ENCODE data around the gene SMARCC2. TPM values are rescaled to one million over a fixed set of nuclear protein-coding genes. Genes with fewer than 3 reads are reported as not detected.

Gene SMARCC2
- total and polyA plus RNA-seq, 2 of the 13 experiments (the other 11 are each of a cell fraction or from before 2014, with no cell fraction given), result 21.3 to 24.1 TPM

DNA sequence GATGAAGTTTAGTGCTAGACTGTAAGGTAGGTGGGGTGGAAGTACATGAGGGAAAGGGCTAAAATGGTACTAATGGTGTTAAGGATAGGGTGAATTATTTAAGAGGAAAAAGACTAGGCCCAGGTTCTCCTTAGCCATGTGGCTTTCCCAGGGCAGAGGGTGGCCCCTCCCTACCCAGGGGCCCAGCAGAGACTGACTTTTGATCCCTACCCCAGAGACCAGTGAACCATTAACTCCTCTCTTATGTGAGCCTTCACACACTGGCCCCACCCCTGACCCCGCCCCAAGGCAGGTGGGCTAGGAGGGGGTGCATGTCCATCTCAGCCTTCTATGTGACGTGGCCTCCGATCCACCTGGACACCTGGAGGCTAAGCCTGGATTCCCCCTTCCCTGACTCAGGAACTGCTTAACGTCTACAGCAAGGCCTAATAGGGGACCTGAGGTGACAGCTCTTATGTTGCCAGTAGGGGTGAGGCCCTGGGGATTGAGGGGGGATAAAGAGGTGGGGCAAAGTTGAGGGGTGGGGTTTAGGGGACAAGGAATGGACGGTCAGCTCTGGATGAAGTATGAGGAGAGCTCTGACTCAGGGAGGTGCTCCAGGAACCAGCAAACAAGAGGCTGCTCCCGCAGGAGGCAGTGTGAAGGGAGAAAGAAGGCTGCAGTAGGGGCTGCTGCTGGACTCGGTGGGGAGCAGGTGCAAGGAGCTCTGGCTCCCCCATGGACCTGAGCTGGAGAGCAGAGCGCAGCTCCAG, 41.3 kb upstream of the SMARCC2 start:
- no peaks in the 10 kb centered on the region for H3K9me3 ChIP-seq (ENCODE audit: low read length)
- intact Hi-C loops (cut with micrococcal nuclease; ENCODE audit: unreplicated experiment) (no loop called here), in situ Hi-C loops (cut with HindIII; ENCODE audit: extremely low pct_ligation_motif_present, low pct_unique_long_range_greater_than_20kb) (no loop called here)
- FAIRE-seq (peak; percentile 89), ATAC-seq (peak; percentile 96), DNase-seq (ENCODE audit: low spot score) (peak; percentile 93)
- H3K27ac ChIP-seq (ENCODE audit: extremely low read length, insufficient read depth, low read length), result peak overlapping the region; percentile 99
- POLR2A ChIA-PET, result interaction anchor here (0.6 to 5.8 kb wide), 18 partner anchors 9 to 229 kb away, joined by 3 to 96 read pairs (median 5); partner anchors contain the start of genes ANKRD52, CNPY2, COQ10A and ESYT1
- no peaks in the 10 kb centered on the region for H3K27me3 ChIP-seq (ENCODE audit: control insufficient read depth in 1 of 2, insufficient read depth in 2 of 2, low read length in 2 of 2)
- peak overlapping the region; percentile 87 for H3K9ac ChIP-seq (ENCODE audit: insufficient read depth, low read depth, low read length)
- H3K4me1 ChIP-seq (ENCODE audit: insufficient read depth, low read length), result peaks cover 37% of the 10 kb centered on the region
- H2AFZ ChIP-seq (ENCODE audit: low read length), result peak overlapping the region; percentile 2
- H4K20me1 ChIP-seq (ENCODE audit: insufficient read depth, low read length), result no peaks in the 10 kb centered on the region
- peaks cover 24% of the 10 kb centered on the region for H3K79me2 ChIP-seq (ENCODE audit: insufficient read depth, low read length)
- CTCF ChIA-PET (ENCODE audit: low intra/inter-chr PET ratio, low total read pairs), result interaction anchor here (1.3 to 1.4 kb wide), 2 partner anchors 28 to 36 kb away, joined by 3 to 6 read pairs; partner anchors contain the start of genes ANKRD52 and COQ10A
- peak overlapping the region; percentile 94 for H3K4me2 ChIP-seq (ENCODE audit: low read depth, low read length)
- H3K4me3 ChIP-seq (replicated peaks in 1 of 3; ENCODE audit: insufficient read depth in 1 of 3, low read depth in 2 of 3, low read length in 3 of 3), result peak overlapping the region; percentile 62 to 86 (median 78)
- WGBS (ENCODE audit: low lambda C conversion rate), result 5% methylated on average over 8 of the region's 8 CpGs
- H3K36me3 ChIP-seq (replicated peaks in 1 of 2; ENCODE audit: control insufficient read depth in 1 of 2, insufficient read depth in 2 of 2, low read length in 2 of 2), result peaks cover 0 to 5% of the 10 kb centered on the region in 2 experiments; a peak in 3 of 5 replicates
- BruUV-seq (replicated peaks), result no TSS peak
- peak; percentile 4; the same call in 1 of the 2 replicates for TF ChIP-seq ATF2 (CRISPR knock-in tag; IDR thresholded peaks at IDR 0.05)
- peak; percentile 69 for TF ChIP-seq YEATS4 (CRISPR knock-in tag; IDR thresholded peaks at IDR 0.05; ENCODE audit: borderline replicate concordance)
- peak; percentile 14; the same call in 1 of the 2 replicates for TF ChIP-seq FOXP1 (IDR thresholded peaks at IDR 0.05)
- no peak for TF ChIP-seq FOXP1 (CRISPR knock-in tag; IDR thresholded peaks at IDR 0.05)
- peak; percentile 79; the same call in 1 of the 2 replicates for TF ChIP-seq ZNF136 (CRISPR knock-in tag; IDR thresholded peaks at IDR 0.05; ENCODE audit: low read depth)
- TF ChIP-seq NR0B2 (CRISPR knock-in tag; IDR thresholded peaks at IDR 0.05), result peak; percentile 74; the same call in 1 of the 2 replicates
- peak; percentile 95 for TF ChIP-seq ZEB1 (IDR thresholded peaks at IDR 0.05; ENCODE audit: insufficient replicate concordance, low read depth)
- TF ChIP-seq KDM5B (CRISPR knock-in tag; IDR thresholded peaks at IDR 0.05; ENCODE audit: borderline replicate concordance), result peak; percentile 54; the same call in 1 of the 2 replicates
- TF ChIP-seq NFKBIZ (CRISPR knock-in tag; IDR thresholded peaks at IDR 0.05), result 0 out of 2 replicates have a peak, but pooled peaks have one; percentile 19
- TF ChIP-seq ZNF713 (CRISPR knock-in tag; IDR thresholded peaks at IDR 0.05), result no peak
- peak; percentile 75; the same call in 1 of the 2 replicates for TF ChIP-seq PHF21A (CRISPR knock-in tag; IDR thresholded peaks at IDR 0.05)
- 0 out of 2 replicates have a peak, but pooled peaks have one; percentile 12 for TF ChIP-seq ZNF160 (CRISPR knock-in tag; IDR thresholded peaks at IDR 0.05)
- no peak for TF ChIP-seq ZNF660 (CRISPR knock-in tag; IDR thresholded peaks at IDR 0.05; ENCODE audit: borderline replicate concordance, low read depth)
- TF ChIP-seq ZNF460 (CRISPR knock-in tag; IDR thresholded peaks at IDR 0.05; ENCODE audit: borderline replicate concordance), result no peak
- 0 out of 2 replicates have a peak, but pooled peaks have one; percentile 5 for TF ChIP-seq ZNF644 (CRISPR knock-in tag; IDR thresholded peaks at IDR 0.05; ENCODE audit: low read depth)
- TF ChIP-seq PHF8 (CRISPR knock-in tag; IDR thresholded peaks at IDR 0.05), result peak; percentile 66
- TF ChIP-seq ELF4 (CRISPR knock-in tag; IDR thresholded peaks at IDR 0.05; ENCODE audit: borderline replicate concordance), result no peak
- peak; percentile 63 for TF ChIP-seq TARDBP (CRISPR knock-in tag; IDR thresholded peaks at IDR 0.05)
- TF ChIP-seq ERF (CRISPR knock-in tag; IDR thresholded peaks at IDR 0.05), result peak; percentile 45; the same call in 1 of the 2 replicates
- peak; percentile 28; the same call in 1 of the 2 replicates for TF ChIP-seq GATA4 (IDR thresholded peaks at IDR 0.05; ENCODE audit: borderline replicate concordance, low read depth)
- TF ChIP-seq KLF11 (CRISPR knock-in tag; IDR thresholded peaks at IDR 0.05), result 0 out of 2 replicates have a peak, but pooled peaks have one; percentile 34
- no peak for TF ChIP-seq HOXD1 (CRISPR knock-in tag; IDR thresholded peaks at IDR 0.05)
- TF ChIP-seq EP300 (IDR thresholded peaks at IDR 0.05; ENCODE audit: low read depth in 2 of 2, low read length in 2 of 2), result 0 out of 4 replicates have a peak, but pooled peaks of 1 of the 2 experiments have one; percentile 32
- TF ChIP-seq EP300 (CRISPR knock-in tag; IDR thresholded peaks at IDR 0.05; ENCODE audit: borderline replicate concordance), result peak; percentile 5; the same call in 1 of the 2 replicates
